H9 (cell line): ENCODE measurements around the gene APRT. TPM values are rescaled to one million over a fixed set of nuclear protein-coding genes. Genes with fewer than 3 reads are reported as not detected.

Experiments
- DNase-seq: peaks from one replicate; pipeline ENCODE4 v3.0.0-alpha.2; 2017
- H2AFZ ChIP-seq: one replicate; pipeline ENCODE4 v1.6.1; 2013; ENCODE audit warnings: mild to moderate bottlenecking, low read length, control low read depth, moderate library complexity
- H2AK5ac ChIP-seq: 2 replicates; pipeline ENCODE4 v1.6.1; 2013; ENCODE audit warnings: low read length, control low read depth, mixed read lengths; ENCODE audit not compliant: insufficient read length
- H2BK120ac ChIP-seq: one replicate; pipeline ENCODE4 v1.6.1; 2013; ENCODE audit warnings: low read depth, mild to moderate bottlenecking, low read length, control low read depth, inconsistent platforms; ENCODE audit not compliant: poor library complexity, severe bottlenecking
- H2BK12ac ChIP-seq: 2 replicates; pipeline ENCODE4 v1.6.1; 2013; ENCODE audit warnings: low read length, control low read depth, mixed read lengths, low read depth; ENCODE audit not compliant: insufficient read length
- H2BK15ac ChIP-seq: 2 replicates; pipeline ENCODE4 v1.6.1; 2013; ENCODE audit warnings: low read depth, low read length, control low read depth
- H2BK20ac ChIP-seq: one replicate; pipeline ENCODE4 v1.6.1; 2013; ENCODE audit warnings: low read depth, mild to moderate bottlenecking, low read length, control low read depth, inconsistent platforms; ENCODE audit not compliant: poor library complexity, severe bottlenecking
- H2BK5ac ChIP-seq: 2 replicates; pipeline ENCODE4 v1.6.1; 2013; ENCODE audit warnings: low read length, control low read depth, mixed read lengths; ENCODE audit not compliant: insufficient read length
- H3K14ac ChIP-seq: 2 replicates; pipeline ENCODE4 v1.6.1; 2013; ENCODE audit warnings: low read length, control low read depth; ENCODE audit not compliant: insufficient read depth
- H3K18ac ChIP-seq: 2 replicates; pipeline ENCODE4 v1.6.1; 2013; ENCODE audit warnings: low read depth, mild to moderate bottlenecking, mixed read lengths, low read length, control low read depth; ENCODE audit not compliant: insufficient read length
- H3K23ac ChIP-seq: 2 replicates; pipeline ENCODE4 v1.6.1; 2013; ENCODE audit warnings: low read length, control low read depth, mixed read lengths, low read depth; ENCODE audit not compliant: insufficient read length
- H3K23me2 ChIP-seq: 2 replicates; pipeline ENCODE4 v1.6.1; 2013; ENCODE audit warnings: low read depth, mild to moderate bottlenecking, mixed read lengths, low read length, control low read depth; ENCODE audit not compliant: insufficient read length, poor library complexity, severe bottlenecking
- H3K27ac ChIP-seq: 2 replicates; pipeline ENCODE4 v1.5.1; 2013; ENCODE audit warnings: low read length, control low read depth, mixed read lengths, low read depth; ENCODE audit not compliant: insufficient read length
- H3K27me3 ChIP-seq: 2 replicates; pipeline ENCODE4 v1.6.1; 2013; ENCODE audit warnings: low read length, control low read depth, inconsistent platforms; ENCODE audit not compliant: insufficient read depth
- H3K4ac ChIP-seq: 2 replicates; pipeline ENCODE4 v1.6.1; 2013; ENCODE audit warnings: low read depth, mild to moderate bottlenecking, control low read depth, inconsistent platforms, low read length, moderate library complexity
- H3K4me1 ChIP-seq: 2 replicates; pipeline ENCODE4 v1.6.1; 2013; ENCODE audit warnings: low read length, control low read depth, inconsistent platforms; ENCODE audit not compliant: insufficient read depth
- H3K4me2 ChIP-seq: 2 replicates; pipeline ENCODE4 v1.6.1; 2013; ENCODE audit warnings: low read length, control low read depth, mixed read lengths; ENCODE audit not compliant: insufficient read length, insufficient read depth
- H3K56ac ChIP-seq: 2 replicates; pipeline ENCODE4 v1.6.1; 2013; ENCODE audit warnings: low read depth, mild to moderate bottlenecking, mixed read lengths, low read length, control low read depth; ENCODE audit not compliant: insufficient read length
- H3K79me1 ChIP-seq: 2 replicates; pipeline ENCODE4 v1.6.1; 2013; ENCODE audit warnings: low read depth, mild to moderate bottlenecking, moderate library complexity, low read length, control low read depth, inconsistent platforms; ENCODE audit not compliant: insufficient read depth, poor library complexity, severe bottlenecking
- H3K79me2 ChIP-seq: 2 replicates; pipeline ENCODE4 v1.6.1; 2013; ENCODE audit warnings: low read length, control low read depth, inconsistent platforms; ENCODE audit not compliant: insufficient read depth
- H3K9ac ChIP-seq: 2 replicates; pipeline ENCODE4 v1.6.1; 2013; ENCODE audit warnings: low read length, control low read depth, mixed read lengths; ENCODE audit not compliant: insufficient read length; ENCODE audit errors: extremely low read depth
- H3K9me3 ChIP-seq: one replicate; pipeline ENCODE4 v1.6.1; 2013; ENCODE audit warnings: low read depth, low read length, inconsistent platforms; ENCODE audit not compliant: control insufficient read depth
- H3T11ph ChIP-seq: one replicate; pipeline ENCODE4 v1.6.1; 2013; ENCODE audit warnings: mild to moderate bottlenecking, low read length, control low read depth, inconsistent platforms
- H4K20me1 ChIP-seq: one replicate; pipeline ENCODE4 v1.6.1; 2013; ENCODE audit not compliant: control insufficient read depth, insufficient read length, insufficient read depth
- H4K5ac ChIP-seq: 2 replicates; pipeline ENCODE4 v1.6.1; 2013; ENCODE audit warnings: low read depth, mild to moderate bottlenecking, mixed read lengths, low read length, control low read depth; ENCODE audit not compliant: insufficient read length
- H4K8ac ChIP-seq: replicated peaks from 2 replicates; pipeline ENCODE4 v1.6.1; 2013; ENCODE audit warnings: low read length, control low read depth, mixed read lengths, low read depth; ENCODE audit not compliant: insufficient read length
- H4K91ac ChIP-seq: 2 replicates; pipeline ENCODE4 v1.6.1; 2013; ENCODE audit warnings: low read depth, mild to moderate bottlenecking, moderate library complexity, mixed read lengths, low read length, control low read depth; ENCODE audit not compliant: insufficient read length
- H3K27ac Mint-ChIP-seq, 3 experiments: 2 replicates in 2 of 3; 3 replicates in 1 of 3; pipeline ENCODE4 v1.8.0; 2020 to 2021; ENCODE audit warnings: mixed read lengths in 3 of 3, mild to moderate bottlenecking in 1 of 3, moderate library complexity in 1 of 3
- H3K27me3 Mint-ChIP-seq: 2 replicates; pipeline ENCODE4 v1.8.0; 2021; ENCODE audit warnings: low read depth, mild to moderate bottlenecking, moderate library complexity, mixed read lengths
- H3K36me3 Mint-ChIP-seq, 3 experiments: 2 replicates in 2 of 3; 3 replicates in 1 of 3; pipeline ENCODE4 v1.8.0; 2020 to 2021; ENCODE audit warnings: low read depth in 3 of 3, mixed read lengths in 3 of 3; ENCODE audit not compliant: insufficient read depth in 1 of 3
- H3K4me1 Mint-ChIP-seq, 2 experiments: 2 replicates each; pipeline ENCODE4 v1.8.0; 2020; ENCODE audit warnings: mixed read lengths in 2 of 2
- H3K4me3 Mint-ChIP-seq, 2 experiments: 2 replicates in 1 of 2; 3 replicates in 1 of 2; pipeline ENCODE4 v1.8.0; 2020 to 2021; ENCODE audit warnings: mild to moderate bottlenecking in 2 of 2, mixed read lengths in 2 of 2, moderate library complexity in 1 of 2
- H3K9me3 Mint-ChIP-seq, 2 experiments: 2 replicates in 1 of 2; 3 replicates in 1 of 2; pipeline ENCODE4 v1.8.0; 2020; ENCODE audit warnings: mild to moderate bottlenecking in 2 of 2, mixed read lengths in 2 of 2, moderate library complexity in 1 of 2
- WGBS: extraction: QIAGEN DNeasy Blood & Tissue Kit; methylation state at CpG from one replicate; pipeline ENCODE4 v1.1.7; 2013; ENCODE audit warnings: missing lambda C conversion rate, low lambda C conversion rate, mixed read lengths; ENCODE audit not compliant: insufficient read length; ENCODE audit errors: extremely low coverage; 5-methylcytosine and 5-hydroxymethylcytosine counted together
- total RNA-seq: library from RNA; stranded (reverse); gene quantifications from 2 replicates; pipeline ENCODE4 v1.2.1, GENCODE V29; 2021
- TF ChIP-seq, protein P1 (sequence below): fragments of 200-600 bp; sonication (generic); conservative IDR thresholded peaks from 3 replicates; pipeline ENCODE4 v1.8.0; 2021; ENCODE audit warnings: antibody characterized with exemption, mild to moderate bottlenecking

The APRT gene
- total RNA-seq, 1 experiment from 2014 or later: 246 TPM

- H3K79me1 ChIP-seq: no peaks in the 10 kb centered on the region
- TF ChIP-seq, protein P1, sequence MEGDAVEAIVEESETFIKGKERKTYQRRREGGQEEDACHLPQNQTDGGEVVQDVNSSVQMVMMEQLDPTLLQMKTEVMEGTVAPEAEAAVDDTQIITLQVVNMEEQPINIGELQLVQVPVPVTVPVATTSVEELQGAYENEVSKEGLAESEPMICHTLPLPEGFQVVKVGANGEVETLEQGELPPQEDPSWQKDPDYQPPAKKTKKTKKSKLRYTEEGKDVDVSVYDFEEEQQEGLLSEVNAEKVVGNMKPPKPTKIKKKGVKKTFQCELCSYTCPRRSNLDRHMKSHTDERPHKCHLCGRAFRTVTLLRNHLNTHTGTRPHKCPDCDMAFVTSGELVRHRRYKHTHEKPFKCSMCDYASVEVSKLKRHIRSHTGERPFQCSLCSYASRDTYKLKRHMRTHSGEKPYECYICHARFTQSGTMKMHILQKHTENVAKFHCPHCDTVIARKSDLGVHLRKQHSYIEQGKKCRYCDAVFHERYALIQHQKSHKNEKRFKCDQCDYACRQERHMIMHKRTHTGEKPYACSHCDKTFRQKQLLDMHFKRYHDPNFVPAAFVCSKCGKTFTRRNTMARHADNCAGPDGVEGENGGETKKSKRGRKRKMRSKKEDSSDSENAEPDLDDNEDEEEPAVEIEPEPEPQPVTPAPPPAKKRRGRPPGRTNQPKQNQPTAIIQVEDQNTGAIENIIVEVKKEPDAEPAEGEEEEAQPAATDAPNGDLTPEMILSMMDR: no peak
- H3K79me2 ChIP-seq: no peaks in the 10 kb centered on the region
- H4K91ac ChIP-seq: no peak overlapping the region
- no peak overlapping the region for H2BK20ac ChIP-seq
- H3K4me1 Mint-ChIP-seq: no peaks in the 10 kb centered on the region
- no peaks in the 10 kb centered on the region for H3K23me2 ChIP-seq
- H2BK15ac ChIP-seq: no peak overlapping the region
- no peak overlapping the region for H3K9ac ChIP-seq
- H3K27ac Mint-ChIP-seq: no peak overlapping the region
- no peak overlapping the region for H3K27ac ChIP-seq
- no peak overlapping the region for H2AFZ ChIP-seq
- no peak overlapping the region for H3K4me3 Mint-ChIP-seq
- H3K36me3 Mint-ChIP-seq: peaks cover 8 to 19% (median 12%) of the 10 kb centered on the region in 3 experiments; a peak in 6 of 7 replicates
- no peak overlapping the region for H2BK12ac ChIP-seq
- no peak overlapping the region for H3T11ph ChIP-seq
- no peaks in the 10 kb centered on the region for H4K20me1 ChIP-seq
- H3K4me1 ChIP-seq: no peaks in the 10 kb centered on the region
- no peak for DNase-seq
- H3K18ac ChIP-seq: no peak overlapping the region
- H3K23ac ChIP-seq: no peak overlapping the region
- no CpG with 5 or more reads among the region's 21 CpGs for WGBS
- H2BK120ac ChIP-seq: no peak overlapping the region
- peaks cover 0 to 6% of the 10 kb centered on the region in 2 experiments; a peak in 2 of 5 replicates for H3K9me3 Mint-ChIP-seq
- H2BK5ac ChIP-seq: no peak overlapping the region
- H3K27me3 ChIP-seq: no peaks in the 10 kb centered on the region
- no peak overlapping the region for H3K4ac ChIP-seq
- H4K5ac ChIP-seq: no peak overlapping the region
- H3K9me3 ChIP-seq: no peaks in the 10 kb centered on the region
- H3K27me3 Mint-ChIP-seq: no peaks in the 10 kb centered on the region
- H3K14ac ChIP-seq: no peak overlapping the region; the same call in 1 of the 2 replicates
- H3K4me2 ChIP-seq: no peak overlapping the region
- no peak overlapping the region for H3K56ac ChIP-seq
- no peak overlapping the region for H2AK5ac ChIP-seq
- H4K8ac ChIP-seq: no peak overlapping the region
Measured at GRCh38 chr16:88848557-88848956, 36.8 kb upstream of the APRT start.
